Cerebellar cortex (tissue), 1 donor: ENCODE results near the gene ZYG11B.
A peak's percentile ranks its signal among the peaks of the same experiment; 100 is the strongest.
"Not testable (repeated sequence)": the region's sequence is repeated elsewhere in the genome, so short reads cannot be mapped to it uniquely, and the experiment has no call there.

ENCODE experiments used
- DNase-seq: peaks from one replicate; pipeline ENCODE4 v3.0.0-alpha.2; 2015; ENCODE audit warnings: low spot score

The ZYG11B gene

DNA sequence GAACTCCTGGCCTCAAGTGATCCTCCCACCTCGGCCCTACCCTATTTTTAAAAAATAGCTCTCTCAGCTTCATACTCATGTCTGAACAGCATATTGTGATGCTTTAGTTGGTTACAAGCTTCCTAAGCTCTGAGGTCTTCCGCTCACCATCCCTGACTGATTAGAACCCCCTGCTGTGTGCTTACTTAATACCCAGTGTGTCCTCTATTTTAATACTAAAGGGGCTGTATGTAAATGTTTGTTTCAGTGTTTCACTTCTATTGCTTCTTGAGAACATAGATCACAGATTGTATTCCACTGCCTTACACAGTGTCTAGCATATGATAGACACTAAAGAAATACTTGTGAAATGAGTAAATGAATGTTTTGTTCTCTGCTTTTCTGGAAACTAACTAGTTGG, 29.8 kb downstream of the ZYG11B start:
- DNase-seq, result no peak

DNA sequence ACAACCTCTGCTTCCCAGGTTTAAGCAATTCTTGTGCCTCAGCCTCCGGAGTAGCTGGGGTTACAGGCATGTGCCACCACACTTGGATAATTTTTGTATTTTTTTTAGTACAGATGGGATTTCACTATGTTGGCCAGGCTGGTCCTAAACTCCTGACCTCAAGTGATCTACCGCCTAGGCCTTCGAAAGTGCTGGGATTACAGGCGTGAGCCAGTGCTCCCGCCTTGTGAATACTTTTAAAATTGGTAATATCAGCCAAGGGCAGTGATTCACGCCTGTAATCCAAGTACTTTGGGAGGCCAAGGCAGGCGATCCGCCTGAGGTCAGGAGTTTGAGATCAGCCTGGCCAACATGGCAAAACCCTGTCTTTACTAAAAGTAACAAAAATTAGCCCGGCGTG, 33.7 kb downstream of the ZYG11B start:
- no peak for DNase-seq

DNA sequence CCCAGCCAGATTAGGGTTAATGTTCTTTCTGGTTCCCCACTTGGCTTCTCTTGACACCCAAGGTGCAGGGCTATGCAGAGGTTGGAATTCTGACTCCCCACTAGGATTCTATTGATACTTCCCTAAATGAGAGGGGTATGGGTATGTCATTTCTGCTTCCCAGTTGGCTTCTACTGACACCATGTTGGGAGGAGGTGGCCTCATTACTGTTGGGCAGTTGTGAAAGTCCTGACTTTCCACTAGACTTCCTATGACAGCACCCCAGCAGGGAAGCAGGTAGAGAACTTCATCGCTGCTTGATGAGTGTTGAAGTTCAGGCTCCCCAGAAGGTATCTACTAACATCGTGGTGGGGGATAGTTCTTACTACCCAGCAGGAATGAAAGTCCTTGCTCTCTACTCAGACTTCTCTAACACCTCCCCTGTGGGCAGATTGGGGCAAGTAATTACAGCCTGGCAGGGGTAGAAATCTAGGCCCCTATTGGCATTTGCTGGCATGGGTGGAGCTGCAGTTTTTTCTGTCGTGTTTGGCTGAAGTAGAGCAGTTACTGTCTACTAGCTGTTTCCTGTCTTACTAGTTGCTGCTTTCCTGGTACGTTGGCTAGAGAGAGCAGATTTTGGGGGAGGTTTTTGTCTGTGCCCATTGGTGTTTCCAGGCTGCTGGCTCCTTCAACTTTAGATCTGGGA, 41.5 kb downstream of the ZYG11B start:
- DNase-seq, result no peak

DNA sequence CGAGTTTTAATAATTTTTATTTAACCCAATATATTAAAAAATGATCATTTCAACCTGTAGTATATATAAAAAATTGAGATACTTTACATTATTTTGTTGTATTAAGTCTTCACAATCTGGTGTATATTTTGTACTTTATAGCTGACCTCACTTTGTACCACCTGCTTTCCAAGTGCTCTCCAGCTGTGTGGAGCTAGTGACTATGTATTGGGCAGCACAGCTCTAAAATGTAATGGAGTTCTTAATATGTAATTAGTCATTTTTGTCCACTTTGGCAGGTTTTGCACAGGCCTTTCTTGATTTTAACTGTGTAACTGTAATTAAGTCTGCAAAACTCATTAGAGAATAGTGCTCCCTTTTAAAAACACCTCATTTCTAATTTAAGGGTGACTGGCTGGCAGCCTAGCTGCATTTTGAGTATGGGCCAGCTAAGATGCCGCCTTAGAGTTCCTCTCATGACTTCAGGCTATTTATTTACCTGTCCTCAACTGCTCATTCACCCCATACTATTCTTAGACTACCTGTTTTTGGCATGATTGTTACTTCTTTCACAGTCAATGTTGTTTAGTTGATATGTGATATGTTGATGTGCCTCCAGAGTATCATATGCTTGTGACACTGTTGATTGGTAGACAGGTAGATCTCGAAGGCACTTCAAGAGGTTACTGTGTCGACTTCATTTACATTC, 43.2 kb downstream of the ZYG11B start:
- no peak for DNase-seq

DNA sequence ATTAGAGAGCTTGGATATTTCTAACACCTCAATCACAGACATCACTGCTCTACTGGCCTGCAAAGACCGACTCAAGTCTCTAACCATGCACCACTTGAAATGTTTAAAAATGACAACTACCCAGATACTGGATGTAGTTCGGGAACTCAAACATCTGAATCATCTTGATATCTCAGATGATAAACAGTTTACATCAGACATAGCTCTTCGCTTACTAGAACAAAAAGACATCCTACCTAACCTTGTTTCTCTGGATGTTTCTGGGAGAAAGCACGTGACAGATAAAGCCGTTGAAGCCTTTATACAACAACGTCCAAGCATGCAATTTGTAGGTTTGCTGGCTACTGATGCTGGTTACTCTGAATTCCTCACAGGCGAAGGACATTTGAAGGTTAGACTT, 45.1 kb downstream of the ZYG11B start:
- peak; percentile 42 for DNase-seq

DNA sequence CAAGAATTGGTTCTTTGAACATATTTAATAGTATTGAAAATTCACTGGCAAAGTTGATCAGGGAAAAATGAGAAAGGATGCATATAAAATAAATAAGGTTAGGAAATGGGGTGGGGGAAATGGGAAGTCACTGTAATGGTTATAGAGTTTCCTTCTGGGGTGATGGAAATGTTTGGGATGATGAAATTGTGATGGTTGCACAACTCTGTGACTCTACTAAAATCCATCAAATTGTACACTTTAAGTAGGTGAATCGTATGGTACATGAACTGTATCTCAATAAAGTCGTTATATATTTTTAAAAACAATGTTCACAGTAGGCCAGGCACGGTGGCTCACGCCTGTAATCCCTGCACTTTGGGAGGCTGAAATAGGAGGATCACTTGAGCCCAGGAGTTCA, 59.9 kb downstream of the ZYG11B start:
- DNase-seq, result no peak

DNA sequence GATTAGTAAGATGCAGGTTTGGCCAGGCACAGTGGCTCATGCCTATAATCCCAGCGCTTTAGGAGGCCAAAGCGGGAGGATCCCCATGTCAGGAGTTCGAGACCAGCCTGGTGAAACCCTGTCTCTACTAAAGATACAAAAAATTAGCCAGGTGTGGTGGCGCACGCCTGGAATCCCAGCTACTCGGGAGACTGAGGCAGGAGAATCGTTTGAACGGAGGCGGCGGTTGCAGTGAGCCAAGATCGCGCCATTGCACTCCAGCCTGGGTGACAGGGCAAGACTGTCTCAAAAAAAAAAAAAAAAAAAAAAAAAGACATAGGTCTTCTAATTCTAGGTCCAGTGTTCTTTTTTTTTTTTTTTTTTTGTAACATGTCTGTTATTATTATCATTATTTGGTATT, 64.2 kb downstream of the ZYG11B start:
- not testable (repeated sequence) for DNase-seq

DNA sequence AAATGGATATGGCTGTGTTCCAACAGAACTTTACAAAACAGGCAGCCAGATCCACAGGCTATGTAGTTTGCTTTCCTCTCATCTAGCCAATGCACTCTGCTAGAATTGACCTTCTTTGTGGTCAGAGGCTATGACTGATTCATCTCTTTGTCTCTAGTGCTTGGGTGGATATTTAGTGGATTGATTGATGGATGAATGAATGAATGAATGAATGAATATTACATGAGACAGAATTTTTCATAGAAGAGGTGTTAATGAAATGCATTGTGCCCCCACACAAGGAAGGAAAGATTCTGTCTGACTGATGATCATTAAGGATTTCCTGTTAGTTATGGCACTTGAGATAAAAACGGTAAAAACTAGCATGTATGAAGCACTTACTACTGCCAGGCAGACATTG, 65.8 kb downstream of the ZYG11B start:
- no peak for DNase-seq

DNA sequence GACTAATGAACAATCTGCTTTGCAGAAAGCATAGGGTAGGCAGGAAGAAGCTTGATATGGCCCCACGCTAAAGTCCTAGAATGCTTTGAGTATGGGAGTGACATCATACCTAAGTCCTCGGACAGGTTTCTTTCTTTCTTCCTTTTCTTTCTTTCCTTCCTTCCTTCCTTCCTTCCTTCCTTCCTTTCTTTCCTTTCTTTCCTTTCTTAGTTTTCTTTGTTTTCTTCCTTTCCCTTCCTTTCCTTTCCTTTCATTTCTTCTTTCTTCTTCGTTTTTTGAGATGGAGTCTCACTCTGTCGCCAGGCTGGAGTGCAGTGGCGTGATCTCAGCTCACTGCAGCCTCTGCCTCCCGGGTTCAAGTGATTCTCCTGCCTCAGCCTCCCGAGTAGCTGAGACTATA, 67.5 kb downstream of the ZYG11B start:
- not testable (repeated sequence) for DNase-seq

DNA sequence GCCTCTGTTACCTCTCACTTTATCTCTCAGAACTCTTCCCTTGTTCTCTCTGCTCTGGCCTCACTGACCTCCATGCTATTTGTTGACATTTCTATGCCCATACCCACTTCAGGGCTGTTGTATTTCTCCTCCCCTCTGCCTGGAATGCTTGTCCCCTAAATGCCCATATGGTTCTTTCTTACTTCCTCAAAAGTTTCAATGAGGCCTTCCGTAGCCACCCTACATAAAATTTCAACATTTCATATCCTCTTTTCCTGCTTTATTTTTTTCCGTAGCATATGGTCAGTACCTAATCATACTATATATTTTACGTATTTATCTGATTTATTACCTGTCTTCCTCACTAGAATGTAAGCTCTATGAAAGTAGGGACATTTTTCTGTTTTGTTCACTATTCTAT, 69.2 kb downstream of the ZYG11B start:
- DNase-seq, result no peak

DNA sequence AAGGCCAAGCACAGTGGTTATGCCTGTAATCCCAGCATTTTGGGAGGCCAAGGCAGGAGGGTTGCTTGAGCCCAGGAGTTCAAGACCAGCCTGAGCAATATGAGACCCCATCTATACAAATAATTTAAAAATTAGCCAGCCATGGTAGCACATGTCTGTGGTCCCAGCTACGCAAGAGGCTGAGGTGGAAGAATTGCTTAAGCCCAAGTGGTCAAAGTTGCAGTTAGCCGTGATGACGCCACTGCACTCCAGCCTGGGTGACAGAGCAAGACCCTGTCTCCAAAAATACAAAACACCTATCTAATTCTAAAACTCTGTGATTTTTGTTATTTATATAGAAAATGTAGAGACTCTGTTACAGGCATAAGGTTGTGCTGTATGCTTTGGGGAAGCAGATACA, 72.1 kb downstream of the ZYG11B start:
- DNase-seq, result no peak

DNA sequence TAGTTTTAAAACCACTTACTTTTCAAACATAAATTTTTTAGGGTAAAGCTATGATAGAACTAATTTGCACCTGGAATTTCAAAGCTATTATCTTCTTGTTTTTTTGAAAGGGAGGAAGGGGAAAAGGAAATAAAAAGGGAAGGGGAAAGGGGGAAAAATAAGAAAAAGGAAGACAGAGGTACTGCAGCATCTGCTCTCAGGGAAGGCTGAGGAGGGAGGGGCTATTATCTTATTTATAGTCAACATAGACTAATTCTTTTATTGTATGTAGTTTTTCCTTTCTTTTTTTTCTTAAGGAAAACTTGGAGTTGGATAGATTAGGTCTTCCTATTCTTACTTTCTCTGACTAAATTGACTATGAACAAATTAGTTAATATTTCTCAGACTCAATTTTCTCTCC, 74.8 kb downstream of the ZYG11B start:
- no peak for DNase-seq

DNA sequence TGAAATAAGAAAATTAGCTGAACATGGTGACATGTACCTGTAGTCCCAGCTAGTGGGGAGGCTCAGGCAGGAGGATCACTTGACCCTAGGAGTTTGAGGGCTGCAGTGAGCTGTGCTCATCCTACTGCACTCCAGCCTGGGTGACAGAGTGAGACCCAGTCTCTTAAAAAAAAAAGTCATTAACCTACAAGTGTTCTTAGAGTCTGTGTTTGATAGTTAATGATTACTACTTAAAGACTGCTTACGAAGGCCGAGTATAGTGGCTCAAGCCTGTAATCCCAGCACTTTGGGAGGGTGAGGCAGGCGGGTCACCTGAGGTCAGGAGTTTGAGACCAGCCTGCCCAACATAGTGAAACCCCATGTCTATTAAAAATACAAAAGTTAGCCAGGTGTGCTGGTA, 77.8 kb downstream of the ZYG11B start:
- DNase-seq, result not testable (repeated sequence)

DNA sequence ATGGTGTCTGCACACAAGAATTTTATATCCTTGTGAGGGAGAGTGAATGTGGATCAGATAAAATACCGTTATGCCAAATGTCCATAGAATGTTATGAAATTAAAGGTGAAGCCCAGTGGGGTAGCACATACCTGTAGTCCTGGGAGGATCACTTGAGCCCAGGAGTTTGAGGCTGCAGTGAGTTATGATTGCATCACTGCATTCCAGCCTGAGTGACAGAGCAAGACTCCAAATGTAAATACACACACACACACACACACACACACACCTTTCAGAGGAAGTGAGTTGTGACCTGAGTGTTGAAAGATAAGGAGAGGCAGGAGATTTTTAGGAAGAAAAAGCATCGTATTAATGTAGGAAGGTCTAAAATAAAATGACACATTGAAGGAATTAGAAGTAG, 88.2 kb downstream of the ZYG11B start:
- no peak for DNase-seq

DNA sequence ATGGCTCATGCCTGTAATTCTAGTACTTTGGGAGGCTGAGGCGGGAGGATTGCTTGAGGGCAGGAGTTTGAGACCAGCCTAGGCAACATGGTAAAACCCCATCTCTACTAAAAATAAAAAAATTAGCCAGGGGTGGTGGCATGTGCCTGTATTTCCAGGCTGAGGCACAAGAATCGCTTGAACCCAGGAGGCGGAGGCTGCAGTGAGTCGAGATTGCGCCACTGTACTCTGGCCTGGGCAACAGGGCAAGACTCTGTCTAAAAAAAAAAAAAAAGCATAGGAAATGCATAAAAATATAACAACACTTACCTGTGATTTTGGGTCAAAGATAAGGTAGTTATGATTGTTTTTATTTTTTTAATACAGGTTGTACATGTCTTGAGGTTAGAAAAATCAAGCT, 94.6 kb downstream of the ZYG11B start:
- DNase-seq, result not testable (repeated sequence)

DNA sequence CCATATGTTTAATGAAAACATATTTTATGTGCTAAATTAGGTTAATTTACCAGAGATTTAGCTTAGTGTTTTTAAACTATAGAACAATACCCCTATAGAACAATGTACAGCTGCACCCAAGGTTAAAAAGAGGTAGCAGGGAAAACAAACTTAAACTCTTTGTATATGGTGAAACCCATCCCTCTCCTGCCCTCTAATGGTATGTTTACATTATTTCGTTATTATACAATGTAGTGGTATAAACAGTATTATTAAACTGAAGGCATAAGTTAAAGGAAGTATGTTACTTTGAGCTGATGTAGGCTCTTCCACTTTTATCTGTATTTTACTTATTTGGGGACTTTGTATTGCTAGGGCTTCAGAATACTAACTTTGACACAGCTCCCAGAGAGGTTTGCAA, 99.6 kb downstream of the ZYG11B start:
- DNase-seq, result peak; percentile 16

DNA sequence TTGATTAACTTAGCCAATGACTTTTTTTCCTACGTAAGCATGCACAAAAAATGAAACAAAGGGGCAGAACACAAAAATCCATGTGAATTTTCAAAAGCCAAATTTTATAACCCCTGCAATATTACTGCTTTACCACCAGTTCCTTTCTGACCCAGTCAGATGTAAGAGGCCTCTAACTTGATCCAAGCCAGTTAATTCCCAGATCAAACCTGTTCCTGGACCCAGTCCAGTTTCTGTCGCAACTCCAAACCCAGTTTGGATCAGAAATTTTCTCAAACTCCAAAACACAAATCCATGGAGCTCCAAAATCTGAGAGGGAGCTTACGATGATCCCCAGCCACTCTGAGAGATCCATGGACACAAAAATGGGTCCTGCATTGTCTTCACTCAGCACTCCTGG, 108.5 kb downstream of the ZYG11B start:
- DNase-seq, result no peak

DNA sequence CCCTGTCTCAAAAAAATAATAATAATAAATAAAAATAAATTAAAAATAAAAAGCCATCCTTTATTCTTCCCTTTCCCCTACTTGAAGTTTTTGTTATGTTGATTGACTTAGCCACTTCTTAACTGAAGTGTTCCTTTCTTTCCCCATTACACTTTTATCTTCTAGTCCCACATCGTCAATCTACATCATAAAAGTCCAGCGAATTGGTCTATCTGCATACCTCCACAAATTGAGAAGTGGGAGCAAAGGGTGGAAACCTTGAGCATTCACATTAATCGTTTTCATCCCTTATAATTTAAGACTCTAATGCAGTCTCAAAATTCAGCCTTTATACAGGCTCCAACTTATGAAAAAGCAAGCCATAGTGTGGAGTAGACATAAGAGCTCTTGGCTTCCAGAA, 109.8 kb downstream of the ZYG11B start:
- DNase-seq, result no peak

DNA sequence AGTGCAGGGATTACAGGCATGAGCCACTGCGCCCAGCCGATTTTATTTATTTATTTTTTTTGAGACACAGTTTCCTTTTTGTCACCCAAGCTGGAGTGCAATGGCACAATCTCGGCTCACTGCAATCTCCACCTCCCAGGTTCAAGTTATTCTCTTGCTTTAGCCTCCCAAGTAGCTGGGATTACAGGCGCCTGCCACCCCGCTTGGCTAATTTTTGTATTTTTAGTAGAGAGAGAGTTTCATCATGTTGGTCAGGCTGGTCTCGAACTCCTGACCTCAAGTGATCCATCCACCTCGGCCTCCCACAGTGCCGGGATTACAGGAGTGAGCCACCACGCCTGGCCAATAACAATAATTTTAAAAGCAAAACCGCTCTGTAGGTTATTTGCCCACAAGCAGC, 112.9 kb downstream of the ZYG11B start:
- DNase-seq, result not testable (repeated sequence)

DNA sequence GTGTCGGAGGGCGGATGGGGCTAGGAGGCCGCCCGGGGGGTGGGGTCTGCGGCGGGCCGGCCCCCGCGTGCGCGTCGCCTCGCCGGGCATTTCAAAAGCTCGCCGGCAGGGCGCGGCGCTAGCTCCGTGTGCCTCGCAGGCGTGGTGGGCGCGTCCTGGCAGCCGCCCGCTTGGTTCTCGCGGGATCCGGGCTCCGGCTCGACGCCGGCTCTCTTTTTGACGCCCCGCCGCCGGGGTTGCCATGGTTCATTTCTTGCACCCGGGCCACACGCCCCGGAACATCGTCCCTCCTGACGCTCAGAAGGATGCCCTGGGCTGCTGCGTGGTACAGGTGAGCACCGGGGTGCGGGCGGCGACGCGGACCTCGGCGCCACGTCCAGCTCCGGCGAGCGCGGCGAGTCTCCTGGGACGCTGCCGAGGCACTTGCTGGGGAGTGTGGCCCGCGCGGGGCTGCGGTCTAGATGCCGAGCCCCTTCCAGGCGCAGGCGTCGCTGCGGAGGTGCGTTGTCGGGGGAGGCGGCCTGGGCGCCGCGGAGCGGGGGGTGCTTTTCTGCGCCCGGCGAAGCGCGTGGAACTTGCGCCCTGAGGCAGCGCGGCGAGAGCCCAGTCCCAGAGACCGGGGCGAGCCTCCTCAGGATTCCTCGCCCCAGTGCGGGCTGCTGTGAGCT, 116.5 kb downstream of the ZYG11B start, which contains the start of gene ZYG11A:
Gene ZYG11A, plus strand, starts transcription at position 118 of the 668 bp plus-strand sequence. Its CDS starts 124 bp downstream, at position 242.
- peak; percentile 69 for DNase-seq

DNA sequence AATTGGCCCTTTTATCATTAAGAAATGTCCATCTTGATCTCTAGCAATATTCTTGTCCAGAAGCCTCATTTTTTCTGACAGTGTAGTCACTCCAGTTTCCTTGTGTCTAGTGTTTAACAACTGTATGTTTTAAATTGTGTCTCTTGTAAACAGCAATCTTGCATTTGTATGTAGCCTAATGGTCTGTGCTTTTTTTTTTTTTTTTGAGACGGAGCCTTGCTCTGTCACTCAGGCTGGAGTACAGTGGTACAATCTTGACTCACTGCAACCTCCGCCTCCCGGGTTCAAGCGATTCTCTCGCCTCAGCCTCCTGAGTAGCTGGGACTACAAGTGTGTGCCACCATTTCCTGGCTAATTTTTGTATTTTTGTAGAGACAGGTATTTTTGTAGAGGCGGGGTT, 118.9 kb downstream of the ZYG11B start:
- DNase-seq, result not testable (repeated sequence)

DNA sequence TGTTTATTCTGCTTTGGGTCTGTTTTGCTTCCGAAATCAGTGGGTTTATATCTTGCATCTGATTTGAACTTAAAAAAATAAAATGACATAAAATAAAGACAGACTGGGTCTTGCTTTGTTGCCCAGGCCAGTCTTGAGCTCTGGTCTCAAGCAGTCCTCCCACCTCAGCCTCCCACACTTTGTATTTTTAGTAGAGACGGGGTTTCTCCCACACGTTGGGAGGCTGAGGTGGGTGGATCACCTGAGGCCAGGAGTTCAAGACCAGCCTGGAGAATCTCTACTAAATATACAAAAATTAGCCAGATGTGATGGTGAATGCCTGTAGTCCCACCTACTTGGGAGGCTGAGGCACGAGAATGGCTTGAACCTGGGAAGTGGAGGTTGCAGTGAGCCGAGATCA, 122.2 kb downstream of the ZYG11B start:
- DNase-seq, result no peak

DNA sequence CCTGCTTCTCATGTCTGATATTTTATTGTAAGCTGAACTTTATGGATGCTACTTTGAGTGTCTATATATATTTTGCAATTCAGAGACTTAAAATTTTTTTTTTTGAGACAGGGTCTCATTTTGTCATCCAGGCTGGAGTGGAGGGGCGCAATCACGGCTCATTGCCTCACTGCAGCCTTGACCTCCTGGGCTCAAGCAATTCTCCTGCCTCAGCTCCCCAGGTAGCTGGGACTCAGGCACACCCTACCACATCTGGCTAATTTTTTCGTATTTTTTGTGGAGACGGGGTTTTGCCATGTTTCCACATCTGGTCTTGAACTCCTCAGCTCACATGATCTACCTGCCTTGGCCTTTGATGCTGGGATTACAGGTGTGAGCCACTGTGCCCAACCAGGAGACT, 124.7 kb downstream of the ZYG11B start:
- DNase-seq, result no peak
